Psoas muscle (tissue), 8 donors: ENCODE results near the gene CADM1. TPM values are rescaled to one million over a fixed set of nuclear protein-coding genes. Genes with fewer than 3 reads are reported as not detected.

Experiments
- ATAC-seq, 4 donors: fragments of 200-7000 bp; cut with Tn5 transposase; one replicate each; pipeline ENCODE4 v1.9.1; 2020; ENCODE audit warnings: moderate library complexity in 3 of 4, mild to moderate bottlenecking in 2 of 4
- DNase-seq, 2 donors: peaks; one replicate each; pipeline ENCODE4 v3.0.0-alpha.2; 2020
- H3K27ac ChIP-seq: fragments of 200-600 bp; one replicate; pipeline ENCODE4 v1.8.0; 2022
- H3K27me3 ChIP-seq, 3 donors: fragments of 200-600 bp in 1 of 3; one replicate each; pipeline versions ENCODE4 v1.6.1 to v1.8.0; 2013 to 2022; ENCODE audit warnings: low read length in 2 of 3, mild to moderate bottlenecking in 2 of 3, moderate library complexity in 1 of 3; ENCODE audit not compliant: insufficient read depth in 3 of 3
- H3K36me3 ChIP-seq, 2 donors: fragments of 200-600 bp in 1 of 2; one replicate each; pipeline versions ENCODE4 v1.6.1 to v1.8.0; 2013 to 2022; ENCODE audit warnings: low read depth in 1 of 2, mild to moderate bottlenecking in 1 of 2, moderate library complexity in 1 of 2; ENCODE audit not compliant: insufficient read depth in 1 of 2
- H3K4me1 ChIP-seq: fragments of 200-600 bp; one replicate; pipeline ENCODE4 v1.8.0; 2022
- H3K4me3 ChIP-seq: fragments of 200-600 bp; one replicate; pipeline ENCODE4 v1.8.0; 2022; ENCODE audit warnings: mild to moderate bottlenecking
- H3K9me3 ChIP-seq: fragments of 200-600 bp; one replicate; pipeline ENCODE4 v1.8.0; 2022
- CTCF ChIP-seq: fragments of 200-600 bp; IDR thresholded peaks from one replicate; pipeline ENCODE4 v1.8.0; 2022; ENCODE audit warnings: antibody characterized with exemption
- WGBS, 3 donors: extraction: QIAGEN DNeasy Blood & Tissue Kit; methylation state at CpG; one replicate each; pipeline versions ENCODE4 v1.1.6 to v1.1.7; 2013; 5-methylcytosine and 5-hydroxymethylcytosine counted together
- intact Hi-C, 2 donors: fragments of 100-400 bp; cut with DNase I; formaldehyde crosslinking; loops; one replicate each; pipeline versions ENCODE4 v1.11.0 to v1.14.2; 2022
- polyA plus RNA-seq, 3 donors: library from polyadenylated mRNA; stranded (reverse); fragments of 200-250 nt; gene quantifications; one replicate each; pipeline ENCODE4 v1.2.3, GENCODE V29; 2013
- total RNA-seq, 4 donors: library from RNA; stranded (reverse); fragmentation: NEBNext Ultra II Directional in 2 of 4; extraction: Animal tissue kit (Norgen Biotek cat#: 25700) in 2 of 4; gene quantifications; one replicate each; pipeline versions ENCODE4 v1.2.1 to v1.2.4, GENCODE V29; 2021 to 2023
- donor health status: healthy with polysubstance abuse.
- donor health status: DM: no; HTN: no; CAD: no; lungs with moderate emphysema.
- donor health status: Bipolar disorder and iron deficiency.
- donor health status: healthy.
- donor health status: DM: yes; HTN: yes; CAD: no.
- donor health status: DM: no; HTN: no; CAD: no.
- donor health status: DM: no; HTN: no; CAD: no.
- donor health status: DM: yes; HTN: yes; CAD: no.

The CADM1 gene
- total and polyA plus RNA-seq, 7 donors = 3.1 to 12.4 (median 9.5) TPM

- no peak overlapping the region for H3K27ac ChIP-seq
- no peak for ATAC-seq
- H3K4me1 ChIP-seq = no peaks in the 10 kb centered on the region
- H3K4me3 ChIP-seq = no peak overlapping the region
- intact Hi-C loops = no loop called here
- no peak for DNase-seq
- 54 to 61% (median 60%) methylated on average over 1 of the region's 1 CpG for WGBS, 3 donors
- H3K27me3 ChIP-seq = no peaks in the 10 kb centered on the region
- no peaks in the 10 kb centered on the region for H3K36me3 ChIP-seq
- TF ChIP-seq CTCF = no peak
- H3K9me3 ChIP-seq = no peaks in the 10 kb centered on the region
These were observed 107.7 kb downstream of the CADM1 start for GRCh38 chr11:115396533-115396932.

- Histone ChIP-seq H3K4me1 (no peaks in the 10 kb centered on the region), H3K27ac (no peak overlapping the region), H3K27me3 (no peaks in the 10 kb centered on the region), H3K36me3 (no peaks in the 10 kb centered on the region), H3K4me3 (no peak overlapping the region), H3K9me3 (no peaks in the 10 kb centered on the region)
- TF ChIP-seq CTCF = no peak
- DNase-seq (no peak), ATAC-seq (no peak)
- intact Hi-C loops = no loop called here
These were observed 110.3 kb downstream of the CADM1 start for GRCh38 chr11:115393950-115394349.

GRCh38 chr11:115391598-115391997, 112.6 kb downstream of the CADM1 start:
- Histone ChIP-seq H3K4me3 (no peak overlapping the region), H3K27ac (no peak overlapping the region), H3K4me1 (no peaks in the 10 kb centered on the region), H3K27me3 (no peaks in the 10 kb centered on the region), H3K9me3 (no peaks in the 10 kb centered on the region), H3K36me3 (no peaks in the 10 kb centered on the region)
- TF ChIP-seq CTCF = no peak
- ATAC-seq (no peak), DNase-seq (no peak)
- intact Hi-C loops = no loop called here
- WGBS, 3 donors = 22 to 58% (median 57%) methylated on average over 1 of the region's 1 CpG

GRCh38 chr11:115391160-115391559, 113.1 kb downstream of the CADM1 start:
- ATAC-seq (no peak), DNase-seq (no peak)
- no peaks in the 10 kb centered on the region for H3K27me3 ChIP-seq
- H3K9me3 ChIP-seq = no peaks in the 10 kb centered on the region
- TF ChIP-seq CTCF = no peak
- no peaks in the 10 kb centered on the region for H3K4me1 ChIP-seq
- H3K27ac ChIP-seq = no peak overlapping the region
- intact Hi-C loops = no loop called here
- no peak overlapping the region for H3K4me3 ChIP-seq
- no peaks in the 10 kb centered on the region for H3K36me3 ChIP-seq
- WGBS, 3 donors = 52 to 53% (median 53%) methylated on average over 3 of the region's 3 CpGs

DNA sequence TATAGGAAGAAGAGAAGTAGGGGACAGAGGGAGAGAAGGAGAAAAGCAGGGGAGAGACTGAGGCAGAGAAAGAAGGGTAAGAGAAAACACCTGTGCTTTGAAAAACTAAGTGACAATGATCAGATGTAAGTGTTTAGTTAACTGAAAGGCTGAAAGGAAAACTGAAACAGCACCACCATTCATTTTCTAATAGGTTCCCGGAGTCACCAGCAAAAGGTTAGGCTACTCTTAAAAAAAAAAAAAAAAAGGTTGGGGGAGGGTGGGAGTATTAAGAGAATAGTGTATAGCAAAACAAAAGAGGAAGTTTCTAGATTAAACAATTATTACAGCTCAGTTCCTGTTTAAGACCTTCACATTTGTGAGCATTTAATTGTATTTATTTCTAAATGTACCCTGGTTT, 113.8 kb downstream of the CADM1 start:
- no peak for ATAC-seq
- intact Hi-C loops = no loop called here
- TF ChIP-seq CTCF = no peak
- DNase-seq = no peak
- no peaks in the 10 kb centered on the region for H3K27me3 ChIP-seq
- H3K4me1 ChIP-seq = no peaks in the 10 kb centered on the region
- no peaks in the 10 kb centered on the region for H3K9me3 ChIP-seq
- WGBS, 3 donors = 71 to 84% (median 74%) methylated on average over 1 of the region's 1 CpG
- no peaks in the 10 kb centered on the region for H3K36me3 ChIP-seq
- H3K4me3 ChIP-seq = no peak overlapping the region
- no peak overlapping the region for H3K27ac ChIP-seq
